Activated CD4-positive, CD25-positive, alpha-beta regulatory T cell treated with anti-CD3 and anti-CD28 coated beads, Interleukin-2, amount 50 U/mL, for 72 hours (primary cell): ENCODE results near the gene NPPB.

ENCODE experiments used
- DNase-seq: peaks from one replicate; pipeline ENCODE4 v3.0.0; 2021

The NPPB gene

DNA sequence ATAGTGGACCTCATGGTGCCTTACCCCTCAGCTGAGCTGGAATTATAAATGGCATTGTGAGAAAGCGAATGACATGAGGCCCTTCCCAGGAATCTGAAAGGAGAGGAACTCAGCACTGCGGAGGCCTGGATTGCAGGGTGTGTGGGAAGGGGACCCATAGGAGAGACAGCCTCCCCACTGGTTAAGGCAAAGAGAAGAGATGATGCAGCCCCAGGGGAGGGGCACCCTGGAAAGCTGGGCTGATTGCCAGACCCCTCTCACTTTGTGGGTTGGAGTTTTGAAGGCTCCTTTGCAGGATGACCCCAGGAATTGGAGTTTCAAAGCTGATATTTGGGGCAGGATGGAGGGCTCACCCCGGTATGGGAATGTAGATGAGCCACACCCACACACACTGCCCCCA lies 2.0 kb downstream of the NPPB start:
- no peak for DNase-seq

DNA sequence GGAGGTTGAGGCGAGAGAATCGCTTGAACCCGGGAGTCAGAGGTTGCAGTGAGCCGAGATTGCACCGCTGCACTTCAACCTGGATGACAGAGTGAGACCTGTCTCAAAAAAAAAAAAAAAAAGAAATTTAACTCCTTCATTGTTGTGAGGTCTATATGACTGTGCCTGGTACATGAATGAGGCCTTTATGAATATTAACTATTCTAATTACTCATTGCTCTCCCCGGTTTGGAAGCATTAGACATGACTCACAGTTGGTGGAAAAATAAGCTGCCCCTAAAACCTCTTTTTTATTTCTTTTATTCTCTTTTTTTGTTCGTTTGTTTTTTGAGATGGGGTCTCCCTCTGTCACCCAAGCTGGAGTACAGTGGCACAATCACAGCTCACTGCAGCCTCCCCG lies 3.3 kb downstream of the NPPB start:
- DNase-seq, result no peak

DNA sequence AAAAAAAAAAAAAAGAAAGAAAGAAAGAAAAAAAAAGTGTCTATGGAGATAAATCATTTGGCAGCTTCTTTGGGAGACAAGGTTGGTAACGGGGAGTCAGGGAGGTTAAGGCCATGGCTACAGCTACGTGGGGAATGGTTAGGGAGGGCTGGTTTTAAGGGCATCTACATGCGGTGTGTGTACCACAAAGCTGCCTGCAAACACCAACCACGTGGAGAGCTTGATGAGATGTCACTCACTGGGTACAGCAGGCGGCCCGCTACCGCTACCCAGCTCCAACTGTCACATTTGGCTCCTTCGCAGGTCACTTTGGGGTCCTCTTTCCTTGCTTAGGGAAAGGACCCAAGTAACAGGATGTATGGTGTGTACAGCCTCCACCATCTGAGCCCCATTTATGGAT lies 4.2 kb downstream of the NPPB start:
- DNase-seq, result no peak

DNA sequence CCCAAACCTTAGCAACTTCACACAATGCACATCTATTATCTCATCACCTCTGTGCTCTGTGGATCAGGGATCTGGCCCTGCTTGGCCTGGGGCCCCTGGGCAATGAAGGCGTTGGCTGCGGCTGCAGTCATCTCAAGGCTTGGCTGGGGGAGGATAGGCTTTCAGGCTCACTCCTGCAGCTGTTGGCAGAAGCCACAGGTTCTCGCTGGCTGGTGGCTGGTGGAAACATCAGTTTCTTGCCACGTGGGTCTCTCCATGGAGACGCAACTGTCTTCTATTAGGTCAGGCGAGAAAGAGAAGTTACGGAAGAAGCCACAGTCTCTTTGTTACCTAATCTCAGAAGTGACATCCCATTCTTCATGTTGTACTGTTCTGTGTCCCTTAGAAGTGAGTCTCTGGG lies 7.6 kb downstream of the NPPB start:
- DNase-seq, result no peak

DNA sequence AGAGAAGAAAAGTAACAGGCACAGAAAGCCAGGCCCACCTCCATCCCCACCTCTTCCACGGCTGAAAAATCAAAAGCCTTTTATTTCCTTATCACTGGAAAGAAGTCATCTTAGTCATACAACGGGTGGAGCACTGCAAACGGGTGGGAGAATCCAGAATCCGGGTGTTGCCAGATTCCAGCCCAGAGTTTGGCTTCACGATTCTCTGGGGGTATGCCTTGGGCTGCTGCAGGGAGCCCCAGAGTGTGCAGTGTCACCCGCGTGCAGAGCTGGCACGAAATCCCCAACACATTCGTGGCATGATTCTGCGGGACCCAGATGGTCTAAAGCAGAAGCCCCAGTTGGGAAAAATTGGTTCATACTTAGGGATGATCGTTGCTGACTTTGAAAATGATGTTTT lies 8.6 kb downstream of the NPPB start:
- DNase-seq, result no peak

DNA sequence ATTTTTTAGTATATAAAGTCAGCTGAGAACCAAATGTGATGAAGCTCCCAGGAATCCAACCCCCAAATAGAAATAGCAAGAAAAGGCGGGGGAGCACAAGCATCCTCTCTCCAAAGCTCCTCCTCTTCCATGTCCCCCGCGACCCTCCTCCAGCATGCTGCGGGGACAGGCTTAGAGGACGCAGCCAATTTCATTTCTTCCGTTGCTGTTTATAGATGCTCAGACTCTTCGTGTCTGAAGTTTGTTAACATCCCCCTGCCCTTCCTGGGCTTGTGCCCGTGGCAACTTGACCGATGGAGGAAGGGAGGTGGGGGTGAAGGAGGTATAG lies 10.4 kb downstream of the NPPB start:
- no peak for DNase-seq

DNA sequence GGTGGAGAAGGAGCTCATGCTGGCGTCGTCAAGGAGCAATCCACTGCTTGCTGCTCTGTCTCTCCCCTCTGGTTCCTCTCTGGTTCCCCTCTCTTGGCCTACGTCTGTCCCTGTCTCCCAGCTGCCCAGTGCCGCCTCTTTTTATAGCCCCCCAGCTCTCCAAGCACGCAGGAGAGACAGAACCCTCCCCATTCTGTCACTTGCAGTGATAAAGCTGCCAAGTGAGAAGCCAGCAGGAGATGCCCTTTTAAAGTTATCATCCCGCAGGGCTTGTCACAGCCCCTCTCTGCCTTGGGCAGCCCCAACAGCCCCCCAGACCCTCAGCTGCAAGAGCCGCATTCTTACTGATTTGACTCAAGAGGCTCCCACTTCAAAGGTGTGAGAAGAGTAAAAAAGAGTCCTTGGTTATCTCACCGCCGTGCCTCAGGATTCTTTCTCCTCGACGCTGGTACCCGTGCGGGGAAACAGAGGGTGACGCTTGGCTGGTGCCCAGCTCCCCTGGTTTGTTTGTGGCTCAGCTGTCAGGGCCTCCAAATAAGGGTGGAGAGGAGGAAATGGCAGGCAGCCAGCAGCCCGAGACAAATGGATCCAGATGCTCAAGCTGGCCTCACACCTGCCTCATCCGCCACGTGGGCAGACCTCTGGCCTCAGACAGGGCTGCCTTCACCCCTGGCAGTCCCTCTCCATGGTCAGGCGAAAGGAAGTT lies 10.9 kb downstream of the NPPB start, which contains the start of gene NPPA:
TSS of gene NPPA (minus strand) at position 117 of the 706 bp plus-strand sequence. CDS start at position 18, 99 bp downstream.
- DNase-seq, result no peak

DNA sequence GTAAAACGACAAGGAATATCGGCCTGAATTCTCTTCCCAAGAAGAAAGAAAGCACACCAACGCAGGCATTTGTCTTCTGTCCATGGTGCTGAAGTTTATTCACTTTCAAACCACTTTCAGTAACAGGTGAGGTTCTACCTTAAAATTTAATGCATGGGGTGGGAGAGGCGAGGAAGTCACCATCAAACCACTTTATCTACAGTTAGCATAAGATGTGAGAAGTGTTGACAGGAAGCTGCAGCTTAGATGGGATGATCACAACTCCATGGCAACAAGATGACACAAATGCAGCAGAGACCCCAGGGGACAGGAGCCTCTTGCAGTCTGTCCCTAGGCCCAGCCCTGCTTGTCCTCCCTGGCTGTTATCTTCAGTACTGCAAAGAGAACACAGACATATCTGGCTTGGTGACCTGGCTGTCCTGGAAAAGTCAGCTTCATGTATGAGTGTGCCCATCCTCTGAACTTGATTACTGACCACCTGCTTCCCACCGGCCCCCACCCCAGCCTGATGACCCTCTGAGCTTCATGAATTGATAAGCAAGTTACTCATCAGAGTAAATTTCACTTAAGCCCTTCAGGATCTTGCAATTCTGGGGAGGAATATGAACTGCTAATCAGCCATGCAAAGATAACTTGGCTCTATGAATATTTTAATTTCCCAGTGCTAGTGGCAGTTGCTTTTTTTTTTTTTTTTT lies 13.0 kb downstream of the NPPB start:
- no peak for DNase-seq

DNA sequence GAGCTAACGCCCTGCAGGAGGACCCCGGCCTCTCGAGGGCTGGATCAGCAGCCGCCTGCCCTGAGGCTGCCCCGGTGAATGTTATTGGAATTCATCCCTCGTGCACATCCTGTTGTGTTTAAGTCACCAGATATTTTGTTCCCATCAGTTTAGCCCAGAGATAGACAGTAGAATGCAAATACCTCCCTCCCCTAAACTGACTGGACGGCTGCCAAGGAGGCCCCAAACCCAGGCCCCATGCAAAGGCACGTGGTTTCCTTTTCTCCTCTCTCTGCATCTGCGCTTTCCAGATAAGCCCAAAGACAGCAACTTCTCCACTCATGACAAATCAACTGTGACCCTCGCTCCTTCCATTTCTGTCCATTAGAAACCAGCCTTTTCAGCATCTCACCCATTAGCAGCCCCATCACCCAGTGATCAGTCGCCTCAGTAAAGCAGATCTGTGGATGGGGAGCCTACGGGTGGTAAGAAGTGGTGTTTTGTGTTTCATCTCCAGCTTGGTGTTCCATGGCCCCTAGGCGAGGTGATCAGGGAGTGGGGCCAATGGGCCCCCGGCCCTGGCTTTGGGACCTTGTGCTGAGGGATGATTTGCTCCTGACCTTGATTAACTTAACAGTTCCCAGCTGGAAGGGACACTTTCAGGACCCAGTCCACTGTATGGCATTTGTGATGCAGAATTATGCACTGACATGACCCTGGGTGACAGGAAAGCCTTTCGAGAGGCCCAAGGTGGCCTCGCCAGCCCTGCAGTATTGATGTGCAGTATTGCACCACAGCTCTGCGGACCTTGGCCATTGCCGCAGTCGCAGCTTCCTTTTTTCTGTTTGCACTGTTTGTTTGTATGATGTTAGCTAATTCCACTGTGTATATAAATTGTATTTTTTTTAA lies 16.3 kb downstream of the NPPB start:
- no peak for DNase-seq

DNA sequence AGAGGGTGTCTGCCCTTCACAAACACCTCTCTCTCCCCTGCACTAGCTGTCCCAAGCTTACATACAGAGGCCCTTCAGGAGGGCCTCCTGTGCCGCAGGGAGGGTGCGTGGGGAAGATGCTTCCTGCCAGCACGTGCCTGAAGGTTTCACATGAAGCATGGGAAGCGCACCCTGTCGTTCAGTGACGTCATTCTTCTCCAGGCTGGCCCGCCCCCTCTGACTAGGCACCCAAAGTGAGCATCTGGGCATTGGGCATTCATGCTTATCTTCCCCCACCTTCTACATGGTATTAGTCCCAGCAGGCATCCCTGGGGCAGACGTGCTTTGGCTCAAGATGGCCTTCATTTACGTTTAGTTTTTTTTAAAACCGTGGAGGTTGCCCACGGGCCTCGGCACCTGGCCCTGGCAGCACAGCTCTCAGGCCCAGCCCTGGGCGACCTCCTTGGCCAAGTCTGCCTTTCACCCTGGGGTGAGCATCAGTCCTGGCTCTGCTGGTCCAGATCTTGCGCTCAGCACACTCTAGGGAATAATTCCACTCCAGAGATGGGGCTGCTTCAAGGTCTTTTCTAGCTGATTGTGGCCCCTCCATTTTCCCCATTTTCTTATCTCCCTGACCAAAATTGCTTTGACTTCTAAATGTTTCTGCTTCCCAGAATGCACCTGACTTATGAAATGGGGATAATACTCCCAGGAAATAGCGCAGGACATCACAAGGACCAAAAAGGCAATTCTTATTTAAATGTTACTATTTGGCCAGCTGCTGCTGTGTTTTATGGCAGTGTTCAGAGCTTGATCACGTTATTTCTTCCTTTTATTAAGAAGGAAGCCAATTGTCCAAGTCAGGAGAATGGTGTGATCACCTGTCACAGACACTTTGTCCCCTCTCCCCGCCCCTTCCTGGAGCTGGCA lies 17.2 kb downstream of the NPPB start:
- DNase-seq, result no peak

DNA sequence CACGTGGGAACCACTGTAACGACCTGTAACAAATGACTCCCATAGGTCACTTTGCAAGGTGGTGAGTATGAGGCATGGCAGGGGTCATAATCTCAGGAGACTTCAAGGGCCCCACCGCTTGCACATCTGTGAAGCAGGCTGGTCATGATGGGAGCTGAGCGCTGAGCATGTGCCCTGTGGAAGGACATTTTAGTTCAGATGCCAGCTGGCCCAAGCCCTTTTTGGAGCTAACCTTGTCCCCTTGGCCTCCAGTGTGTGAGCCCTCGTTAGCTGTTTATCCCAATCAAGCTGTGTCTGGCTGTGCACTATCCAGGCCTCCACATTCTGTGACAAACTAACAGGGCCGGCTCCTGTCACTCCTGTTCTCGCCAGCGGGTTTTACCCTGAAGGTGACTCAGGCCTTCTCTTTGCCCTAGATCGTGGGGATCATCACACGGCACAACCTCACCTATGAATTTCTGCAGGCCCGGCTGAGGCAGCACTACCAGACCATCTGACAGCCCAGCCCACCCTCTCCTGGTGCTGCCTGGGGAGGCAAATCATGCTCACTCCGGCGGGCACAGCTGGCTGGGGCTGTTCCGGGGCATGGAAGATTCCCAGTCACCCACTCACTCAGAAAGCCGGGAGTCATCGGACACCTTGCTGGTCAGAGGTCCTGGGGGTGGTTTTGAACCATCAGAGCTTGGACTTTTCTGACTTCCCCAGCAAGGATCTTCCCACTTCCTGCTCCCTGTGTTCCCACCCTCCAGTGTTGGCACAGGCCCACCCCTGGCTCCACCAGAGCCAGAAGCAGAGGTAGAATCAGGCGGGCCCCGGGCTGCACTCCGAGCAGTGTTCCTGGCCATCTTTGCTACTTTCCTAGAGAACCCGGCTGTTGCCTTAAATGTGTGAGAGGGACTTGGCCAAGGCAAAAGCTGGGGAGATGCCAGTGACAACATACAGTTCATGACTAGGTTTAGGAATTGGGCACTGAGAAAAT lies 18.7 kb downstream of the NPPB start:
- DNase-seq, result no peak

DNA sequence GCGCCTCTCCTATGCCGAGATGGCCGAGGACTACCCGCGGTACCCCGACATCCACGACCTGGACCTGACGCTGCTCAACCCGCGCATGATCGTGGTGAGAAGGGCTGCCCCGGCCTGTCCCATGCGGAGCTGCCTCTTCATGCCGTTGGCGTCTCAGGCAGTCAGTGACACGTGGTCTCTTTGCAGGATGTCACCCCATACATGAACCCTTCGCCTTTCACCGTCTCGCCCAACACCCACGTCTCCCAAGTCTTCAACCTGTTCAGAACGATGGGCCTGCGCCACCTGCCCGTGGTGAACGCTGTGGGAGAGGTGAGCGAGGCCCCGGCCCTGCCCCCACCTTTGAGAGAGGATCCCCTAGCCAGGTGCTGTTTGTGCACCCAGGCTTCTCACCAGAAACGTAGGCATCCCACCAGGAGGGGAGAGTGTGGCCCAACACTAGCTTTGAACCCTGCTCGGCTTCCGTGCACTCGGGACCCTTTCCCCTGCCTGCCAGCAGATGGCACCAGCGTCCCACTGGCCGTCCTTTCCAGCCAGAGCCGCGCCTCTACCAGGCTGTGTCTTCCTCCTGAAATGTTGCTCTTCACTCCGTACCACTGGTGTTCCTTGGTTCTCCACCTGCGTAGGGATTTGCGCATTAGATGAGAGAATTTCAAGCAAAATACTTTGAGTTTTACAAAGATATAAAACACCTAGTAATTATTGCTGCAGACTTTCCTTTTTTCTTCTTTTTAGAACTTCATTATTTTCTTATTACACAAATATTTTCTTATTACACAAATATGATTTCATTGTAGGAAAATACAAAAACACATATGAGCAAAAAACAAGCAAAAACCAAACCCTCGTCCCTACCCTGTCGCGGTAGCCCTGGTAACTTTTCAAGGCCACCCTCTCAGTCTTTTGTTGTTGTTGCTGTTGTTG lies 20.1 kb downstream of the NPPB start:
- DNase-seq, result peak; percentile 74

DNA sequence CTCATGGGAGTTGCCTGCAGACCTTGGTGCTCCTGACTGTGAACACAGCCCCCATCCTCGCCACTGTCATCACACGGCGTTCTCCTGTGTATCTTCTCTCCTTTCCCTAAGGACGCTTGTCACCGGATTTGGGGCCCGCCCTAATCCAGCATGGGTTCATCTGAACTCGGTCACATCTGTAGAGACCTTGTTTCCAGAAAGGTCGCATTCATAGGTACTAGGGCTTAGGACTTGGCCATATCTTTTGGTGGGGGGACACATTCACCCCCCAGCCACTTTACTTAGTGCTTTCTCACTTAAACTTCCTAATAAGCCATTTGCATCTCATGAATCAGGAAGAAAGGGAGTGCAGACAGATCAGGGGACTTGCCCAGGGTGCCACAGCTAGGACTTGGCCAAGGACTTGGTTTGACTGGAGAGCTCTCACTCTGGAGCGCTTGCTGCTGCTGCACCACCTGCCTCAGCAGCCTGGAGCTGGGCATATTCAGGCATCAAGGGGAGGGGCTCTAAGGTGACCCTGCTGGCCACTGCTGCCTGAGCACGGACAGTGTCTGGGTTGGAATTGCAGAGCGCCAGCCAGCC lies 20.9 kb downstream of the NPPB start:
- no peak for DNase-seq

DNA sequence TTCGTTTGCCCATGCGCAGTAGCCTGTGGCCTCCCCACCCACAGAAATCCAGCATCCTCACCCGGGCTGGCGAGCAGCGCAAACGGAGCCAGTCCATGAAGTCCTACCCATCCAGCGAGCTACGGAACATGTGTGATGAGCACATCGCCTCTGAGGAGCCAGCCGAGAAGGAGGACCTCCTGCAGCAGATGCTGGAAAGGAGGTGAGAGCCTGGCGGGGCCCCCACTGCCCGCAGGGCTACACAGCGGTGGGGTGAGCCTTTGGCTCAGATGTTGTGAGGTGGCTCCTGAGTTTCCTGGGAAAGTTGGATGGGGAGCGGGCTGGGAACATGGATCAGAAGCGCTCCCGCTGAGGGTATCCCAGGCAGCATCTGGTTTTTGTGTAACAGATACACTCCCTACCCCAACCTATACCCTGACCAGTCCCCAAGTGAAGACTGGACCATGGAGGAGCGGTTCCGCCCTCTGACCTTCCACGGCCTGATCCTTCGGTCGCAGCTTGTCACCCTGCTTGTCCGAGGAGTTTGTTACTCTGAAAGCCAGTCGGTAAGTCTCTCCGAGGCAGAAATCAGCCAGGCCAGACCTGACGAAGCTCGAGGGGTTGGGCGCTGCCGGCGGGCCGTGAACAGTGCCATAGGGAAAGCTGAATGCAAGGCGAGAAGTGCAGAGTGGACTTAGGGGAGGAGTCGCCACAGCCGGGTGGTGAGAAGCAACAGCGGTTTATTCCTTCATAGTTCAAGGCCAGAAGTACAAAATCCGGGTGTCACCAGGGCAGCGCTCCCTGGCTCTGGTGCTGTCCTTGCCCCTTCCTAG lies 21.6 kb downstream of the NPPB start:
- no peak for DNase-seq

DNA sequence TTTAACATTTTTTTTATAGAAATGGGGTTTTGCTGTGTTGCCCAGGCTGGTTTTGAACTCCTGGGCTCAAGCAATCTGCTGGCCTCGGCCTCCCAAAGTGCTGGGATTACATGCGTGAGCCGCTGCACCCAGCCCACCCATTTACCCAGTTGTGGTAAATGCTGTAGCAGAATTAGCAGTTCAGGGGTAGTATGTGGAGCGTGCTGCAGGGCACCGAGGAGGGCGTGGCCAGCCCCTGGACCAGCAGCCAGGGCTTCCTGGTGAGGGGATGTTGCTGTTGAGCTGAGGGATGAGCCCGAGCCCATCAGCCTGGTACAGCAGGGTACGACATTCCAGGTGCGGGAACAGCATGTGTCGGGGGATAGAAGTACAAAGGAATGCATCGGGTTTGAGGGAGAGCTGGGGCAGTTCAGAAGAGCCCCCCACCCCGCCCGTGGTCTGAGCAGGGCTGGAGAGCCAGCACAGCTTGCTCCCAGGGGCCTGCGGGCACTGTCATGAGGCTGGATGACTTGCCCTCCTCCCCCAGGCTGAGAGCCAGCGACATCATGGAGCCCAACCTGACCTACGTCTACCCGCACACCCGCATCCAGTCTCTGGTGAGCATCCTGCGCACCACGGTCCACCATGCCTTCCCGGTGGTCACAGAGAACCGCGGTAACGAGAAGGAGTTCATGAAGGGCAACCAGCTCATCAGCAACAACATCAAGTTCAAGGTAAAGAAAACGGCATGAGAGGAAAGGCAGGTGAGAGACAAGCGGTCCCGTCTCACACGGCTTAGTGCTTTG lies 23.1 kb downstream of the NPPB start:
- DNase-seq, result no peak

DNA sequence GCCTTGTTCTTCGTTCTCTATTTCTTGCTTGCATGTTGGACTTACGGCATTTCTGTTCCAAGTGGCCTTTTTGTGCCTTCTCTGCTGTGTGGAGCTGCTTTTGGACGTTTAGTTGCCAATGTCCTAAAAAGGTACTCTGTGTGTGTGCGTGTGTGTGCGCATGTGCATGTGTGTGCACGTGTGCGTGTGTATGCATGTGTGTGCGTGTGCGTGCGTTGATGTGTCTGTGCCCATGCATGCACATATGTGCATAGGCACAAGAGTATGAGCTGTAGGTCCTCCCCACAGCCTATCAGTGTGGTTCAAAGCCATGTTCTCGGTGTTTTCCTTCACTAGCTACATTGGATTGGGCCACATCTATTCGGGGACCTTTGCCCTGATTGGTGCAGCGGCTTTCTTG lies 24.8 kb downstream of the NPPB start:
- DNase-seq, result no peak

DNA sequence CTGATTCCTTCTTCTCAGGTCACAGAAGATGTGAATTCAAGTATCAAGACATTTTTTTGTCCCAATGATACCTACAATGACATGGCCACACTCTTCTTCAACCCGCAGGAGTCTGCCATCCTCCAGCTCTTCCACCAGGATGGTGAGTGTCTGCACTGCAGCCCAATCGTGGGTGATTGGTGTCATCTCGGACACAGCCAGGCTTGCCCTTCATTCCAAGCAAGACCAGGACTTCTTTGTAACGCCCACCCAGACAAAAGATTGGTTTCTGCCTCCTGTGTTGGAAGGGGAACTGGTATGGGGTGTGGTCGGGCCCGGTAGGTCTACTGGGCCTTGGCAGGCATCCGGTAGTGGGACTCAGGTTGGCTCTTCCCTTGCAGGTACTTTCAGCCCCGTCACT lies 25.2 kb downstream of the NPPB start:
- DNase-seq, result no peak
